Upper lobe of left lung (tissue), 6 donors: ENCODE measurements around the gene AFP. TPM values are rescaled to one million over a fixed set of nuclear protein-coding genes. Genes with fewer than 3 reads are reported as not detected.

Experiments used
- ATAC-seq, 2 donors: fragments of 200-7000 bp; cut with Tn5 transposase; one replicate each; pipeline ENCODE4 v1.9.1; 2022; ENCODE audit warnings: mild to moderate bottlenecking in 2 of 2, moderate library complexity in 2 of 2; ENCODE audit not compliant: low FRiP score in 2 of 2
- DNase-seq, 2 donors: peaks; one replicate each; pipeline ENCODE4 v3.0.0-alpha.2; 2019 to 2020
- H3K27ac ChIP-seq, 4 donors: fragments of 200-600 bp; sonication (generic); one replicate each; pipeline ENCODE4 v1.5.1; 2016 to 2019
- H3K27me3 ChIP-seq, 4 donors: fragments of 200-600 bp; sonication (generic); one replicate each; pipeline ENCODE4 v1.5.1; 2017 to 2019
- H3K36me3 ChIP-seq, 4 donors: fragments of 200-600 bp; sonication (generic); one replicate each; pipeline ENCODE4 v1.5.1; 2016 to 2019
- H3K4me1 ChIP-seq, 4 donors: fragments of 200-600 bp; sonication (generic); one replicate each; pipeline ENCODE4 v1.5.1; 2018 to 2019
- H3K4me3 ChIP-seq, 4 donors: fragments of 200-600 bp; sonication (generic); one replicate each; pipeline ENCODE4 v1.5.1; 2017 to 2019; ENCODE audit warnings: mild to moderate bottlenecking in 2 of 4, moderate library complexity in 1 of 4
- H3K9me3 ChIP-seq, 4 donors: fragments of 200-600 bp; sonication (generic); one replicate each; pipeline ENCODE4 v1.5.1; 2018 to 2019
- CTCF ChIP-seq, 6 experiments: fragments of 450-650 bp in 4 of 6; fragments of 200-600 bp in 2 of 6; sonication (generic) in 2 of 6; IDR thresholded peaks; one replicate each; pipeline ENCODE4 v1.5.1; 2016 to 2019; ENCODE audit warnings: antibody characterized with exemption in 6 of 6
- EP300 ChIP-seq, 4 donors: sonication (generic); formaldehyde crosslinking; IDR thresholded peaks; one replicate each; pipeline ENCODE4 v1.5.1; 2017; ENCODE audit warnings: antibody characterized with exemption in 4 of 4, control low read depth in 2 of 4
- POLR2A ChIP-seq, 4 donors: fragments of 450-650 bp; IDR thresholded peaks; one replicate each; pipeline ENCODE4 v1.5.1; 2016 to 2017; ENCODE audit warnings: antibody characterized with exemption in 4 of 4, mild to moderate bottlenecking in 2 of 4
- POLR2AphosphoS5 ChIP-seq, 2 donors: sonication (generic); formaldehyde crosslinking; IDR thresholded peaks; one replicate each; pipeline ENCODE4 v1.5.1; 2017; ENCODE audit warnings: antibody characterized with exemption in 2 of 2
- WGBS, 2 donors: methylation state at CpG; one replicate each; pipeline ENCODE4 v1.1.5; 2017 to 2018; 5-methylcytosine and 5-hydroxymethylcytosine counted together
- total RNA-seq, 6 donors: library from RNA; depleted of rRNA in 4 of 6; stranded (reverse); fragments of >200 nt in 4 of 6; gene quantifications; one replicate each; pipeline versions ENCODE4 v1.1.0 to v1.2.1, GENCODE V29; 2016 to 2021
- donor health status: DM: no; HTN: no; CAD: no; lungs with moderate emphysema.
- donor health status: DM: no; HTN: yes; CAD: no; lungs with severe emphysema.

AFP gene
- total RNA-seq, 6 donors from 2014 or later: 1.2 to 2.9 TPM; not detected in 4

- no peaks in the 10 kb centered on the region for H3K36me3 ChIP-seq
- ATAC-seq (no peak), DNase-seq (no peak)
- no peak overlapping the region for H3K27ac ChIP-seq
- no peak overlapping the region for H3K4me3 ChIP-seq
- no peaks in the 10 kb centered on the region for H3K4me1 ChIP-seq
- TF ChIP-seq POLR2A (IDR thresholded peaks at IDR 0.05) (no peak), EP300 (IDR thresholded peaks at IDR 0.05) (no peak), CTCF (IDR thresholded peaks at IDR 0.05) (no peak), POLR2AphosphoS5 (IDR thresholded peaks at IDR 0.05) (no peak)
- no peaks in the 10 kb centered on the region for H3K9me3 ChIP-seq
- WGBS, 2 donors: 75 to 76% methylated on average over 6 of the region's 6 CpGs
- no peaks in the 10 kb centered on the region for H3K27me3 ChIP-seq
Measured at GRCh38 chr4:73409012-73409862, 26.8 kb upstream of the AFP start.

DNA sequence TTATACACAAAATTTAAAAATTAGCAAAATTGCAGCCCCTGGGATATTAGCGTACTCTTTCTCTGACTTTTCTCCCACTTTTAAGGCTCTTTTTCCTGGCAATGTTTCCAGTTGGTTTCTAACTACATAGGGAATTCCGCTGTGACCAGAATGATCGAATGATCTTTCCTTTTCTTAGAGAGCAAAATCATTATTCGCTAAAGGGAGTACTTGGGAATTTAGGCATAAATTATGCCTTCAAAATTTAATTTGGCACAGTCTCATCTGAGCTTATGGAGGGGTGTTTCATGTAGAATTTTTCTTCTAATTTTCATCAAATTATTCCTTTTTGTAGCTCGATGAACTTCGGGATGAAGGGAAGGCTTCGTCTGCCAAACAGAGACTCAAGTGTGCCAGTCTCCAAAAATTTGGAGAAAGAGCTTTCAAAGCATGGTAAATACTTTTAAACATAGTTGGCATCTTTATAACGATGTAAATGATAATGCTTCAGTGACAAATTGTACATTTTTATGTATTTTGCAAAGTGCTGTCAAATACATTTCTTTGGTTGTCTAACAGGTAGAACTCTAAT, 26.0 kb upstream of the AFP start:
- ATAC-seq: no peak
- H3K27me3 ChIP-seq: no peaks in the 10 kb centered on the region
- whole genome bisulfite sequencing, 2 donors: 87 to 91% methylated on average over 8 of the region's 8 CpGs

DNA sequence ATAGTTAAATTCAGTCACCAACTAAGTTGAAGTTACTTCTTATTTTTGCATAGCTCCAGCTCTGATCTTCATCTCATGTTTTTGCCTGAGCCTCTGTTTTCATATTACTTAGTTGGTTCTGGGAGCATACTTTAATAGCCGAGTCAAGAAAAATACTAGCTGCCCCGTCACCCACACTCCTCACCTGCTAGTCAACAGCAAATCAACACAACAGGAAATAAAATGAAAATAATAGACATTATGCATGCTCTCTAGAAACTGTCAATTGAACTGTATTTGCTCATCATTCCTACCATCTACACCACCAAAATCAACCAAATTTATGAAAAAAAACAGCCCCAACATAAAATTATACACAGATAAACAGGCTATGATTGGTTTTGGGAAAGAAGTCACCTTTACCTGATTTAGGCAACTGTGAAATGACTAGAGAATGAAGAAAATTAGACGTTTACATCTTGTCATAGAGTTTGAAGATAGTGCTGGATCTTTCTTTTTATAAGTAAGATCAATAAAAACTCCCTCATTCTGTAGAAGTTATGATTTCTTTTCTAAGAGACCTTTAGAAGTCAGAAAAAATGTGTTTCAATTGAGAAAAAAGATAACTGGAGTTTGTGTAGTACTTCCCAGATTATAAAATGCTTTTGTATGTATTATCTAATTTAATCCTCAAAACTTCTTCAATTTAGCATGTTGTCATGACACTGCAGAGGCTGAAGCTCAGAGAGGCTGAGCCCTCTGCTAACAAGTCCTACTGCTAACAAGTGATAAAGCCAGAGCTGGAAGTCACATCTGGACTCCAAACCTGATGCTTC, 24.9 kb upstream of the AFP start:
- TF ChIP-seq POLR2A (IDR thresholded peaks at IDR 0.05): no peak
- no peak for TF ChIP-seq POLR2AphosphoS5 (IDR thresholded peaks at IDR 0.05)
- no peak for TF ChIP-seq CTCF (IDR thresholded peaks at IDR 0.05)
- TF ChIP-seq EP300 (IDR thresholded peaks at IDR 0.05): no peak
- DNase-seq: no peak
- 80 to 88% methylated on average over 3 of the region's 3 CpGs for WGBS, 2 donors

More for the DNA sequence above, 26.0 kb upstream of the AFP start:
- Histone ChIP-seq H3K27ac (no peak overlapping the region), H3K4me3 (no peak overlapping the region), H3K4me1 (no peaks in the 10 kb centered on the region), H3K9me3 (no peaks in the 10 kb centered on the region), H3K36me3 (no peaks in the 10 kb centered on the region)
- TF ChIP-seq EP300 (IDR thresholded peaks at IDR 0.05): no peak
- DNase-seq: no peak

DNA sequence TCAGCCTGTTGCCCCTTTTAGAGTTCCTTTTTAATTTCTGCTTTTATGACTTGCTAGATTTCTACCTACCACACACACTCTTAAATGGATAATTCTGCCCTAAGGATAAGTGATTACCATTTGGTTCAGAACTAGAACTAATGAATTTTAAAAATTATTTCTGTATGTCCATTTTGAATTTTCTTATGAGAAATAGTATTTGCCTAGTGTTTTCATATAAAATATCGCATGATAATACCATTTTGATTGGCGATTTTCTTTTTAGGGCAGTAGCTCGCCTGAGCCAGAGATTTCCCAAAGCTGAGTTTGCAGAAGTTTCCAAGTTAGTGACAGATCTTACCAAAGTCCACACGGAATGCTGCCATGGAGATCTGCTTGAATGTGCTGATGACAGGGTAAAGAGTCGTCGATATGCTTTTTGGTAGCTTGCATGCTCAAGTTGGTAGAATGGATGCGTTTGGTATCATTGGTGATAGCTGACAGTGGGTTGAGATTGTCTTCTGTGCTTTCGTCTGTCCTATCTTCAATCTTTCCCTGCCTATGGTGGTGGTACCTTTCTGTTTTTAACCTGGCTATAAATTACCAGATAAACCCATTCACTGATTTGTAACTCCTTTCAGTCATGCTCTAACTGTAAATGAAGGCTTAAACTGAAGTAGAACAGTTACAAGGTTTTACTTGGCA, 24.1 kb upstream of the AFP start:
- 93 to 96% methylated on average over 8 of the region's 8 CpGs for WGBS, 2 donors
- no peaks in the 10 kb centered on the region for H3K27me3 ChIP-seq
- TF ChIP-seq CTCF (IDR thresholded peaks at IDR 0.05) (no peak), EP300 (IDR thresholded peaks at IDR 0.05) (no peak), POLR2AphosphoS5 (IDR thresholded peaks at IDR 0.05) (no peak), POLR2A (IDR thresholded peaks at IDR 0.05) (no peak)
- no peak overlapping the region for H3K27ac ChIP-seq
- DNase-seq (no peak), ATAC-seq (no peak)
- H3K4me3 ChIP-seq: no peak overlapping the region
- H3K9me3 ChIP-seq: no peaks in the 10 kb centered on the region
- no peaks in the 10 kb centered on the region for H3K36me3 ChIP-seq
- H3K4me1 ChIP-seq: no peaks in the 10 kb centered on the region

More for the DNA sequence above, 24.9 kb upstream of the AFP start:
- H3K9me3 ChIP-seq: no peaks in the 10 kb centered on the region
- no peaks in the 10 kb centered on the region for H3K36me3 ChIP-seq
- no peak overlapping the region for H3K27ac ChIP-seq
- no peaks in the 10 kb centered on the region for H3K27me3 ChIP-seq
- no peaks in the 10 kb centered on the region for H3K4me1 ChIP-seq
- no peak overlapping the region for H3K4me3 ChIP-seq
- no peak for ATAC-seq
